Germinal center (tissue), 1 donor: ENCODE results near the gene PRKG1.
A peak's percentile ranks its signal among the peaks of the same experiment; 100 is the strongest.

Experiments used
- DNase-seq: peaks from one replicate; pipeline ENCODE4 v3.0.0; 2012; ENCODE audit warnings: mixed read lengths, low spot score

Gene PRKG1

GRCh38 chr10:51074238-51075028, at the start of gene PRKG1:
Gene PRKG1 (plus strand): TSS chr10:51074487.
- peak; percentile 5 for DNase-seq

- DNase-seq, result no peak
These were observed 45.9 kb upstream of the PRKG1 start for GRCh38 chr10:51028420-51028819.

GRCh38 chr10:51029172-51029641, 45.1 kb upstream of the PRKG1 start:
- DNase-seq, result no peak

- DNase-seq, result no peak
These were observed 43.8 kb upstream of the PRKG1 start for GRCh38 chr10:51030480-51030879.

DNA sequence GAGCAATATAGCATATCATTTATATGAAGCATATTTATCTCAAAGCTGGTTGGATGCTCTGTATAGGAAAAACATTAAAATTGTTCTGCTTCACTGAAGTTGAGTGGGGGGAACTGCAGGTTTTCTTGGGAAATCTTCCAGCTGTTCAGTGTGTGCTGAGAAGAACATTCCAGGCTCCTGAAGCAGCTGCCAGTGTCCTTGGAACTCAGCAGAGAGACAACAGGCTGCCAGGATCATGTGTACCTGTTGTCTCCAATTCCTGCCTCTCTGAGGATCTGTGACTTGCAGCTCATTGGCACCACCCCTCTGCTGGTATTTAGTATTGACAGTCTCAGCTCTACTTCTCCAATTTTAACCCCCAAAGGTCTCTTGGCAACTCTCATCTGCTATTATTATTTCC, 42.3 kb upstream of the PRKG1 start:
- no peak for DNase-seq

DNA sequence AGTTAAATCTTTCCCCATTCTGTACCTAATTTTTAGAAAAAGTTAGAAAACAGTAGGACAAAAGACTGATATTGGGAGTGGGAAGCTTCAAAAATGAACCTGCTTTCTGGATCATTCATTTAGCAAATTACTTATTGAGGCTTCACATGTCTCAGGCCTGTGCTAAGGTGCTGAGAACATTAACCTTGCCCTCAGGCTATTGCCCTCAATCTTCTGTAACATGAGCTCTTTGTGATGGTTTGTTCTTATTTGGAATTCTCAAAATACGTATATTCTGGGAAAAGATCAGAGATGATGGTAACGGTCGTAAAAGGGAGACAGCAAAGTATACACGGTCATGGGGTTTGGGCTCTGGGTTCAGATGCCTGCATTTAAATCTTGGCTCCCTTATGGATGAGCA, 39.5 kb upstream of the PRKG1 start:
- DNase-seq, result no peak

- DNase-seq, result no peak
These were observed 38.9 kb upstream of the PRKG1 start for GRCh38 chr10:51035344-51035743.

- DNase-seq, result no peak
These were observed 28.4 kb upstream of the PRKG1 start for GRCh38 chr10:51045871-51046270.

DNA sequence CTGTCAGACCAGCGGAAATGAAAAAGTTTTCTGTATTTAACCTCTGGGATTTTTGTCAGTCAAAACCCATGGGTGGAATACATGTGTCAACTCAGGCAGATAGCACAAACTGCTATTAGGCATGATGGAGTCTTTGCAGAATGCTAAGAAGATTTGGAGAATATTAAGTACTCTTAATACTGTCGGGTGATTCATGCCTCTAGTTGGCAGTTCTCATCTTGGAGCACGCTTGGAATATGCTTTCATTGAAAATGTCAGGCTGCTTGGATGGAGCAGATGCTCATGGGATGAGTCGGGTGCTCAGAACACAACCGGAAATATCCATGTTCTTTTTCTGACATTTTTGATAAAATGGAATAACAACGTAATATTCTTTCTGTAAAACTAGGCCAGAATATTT, 27.6 kb upstream of the PRKG1 start:
- DNase-seq, result no peak

DNA sequence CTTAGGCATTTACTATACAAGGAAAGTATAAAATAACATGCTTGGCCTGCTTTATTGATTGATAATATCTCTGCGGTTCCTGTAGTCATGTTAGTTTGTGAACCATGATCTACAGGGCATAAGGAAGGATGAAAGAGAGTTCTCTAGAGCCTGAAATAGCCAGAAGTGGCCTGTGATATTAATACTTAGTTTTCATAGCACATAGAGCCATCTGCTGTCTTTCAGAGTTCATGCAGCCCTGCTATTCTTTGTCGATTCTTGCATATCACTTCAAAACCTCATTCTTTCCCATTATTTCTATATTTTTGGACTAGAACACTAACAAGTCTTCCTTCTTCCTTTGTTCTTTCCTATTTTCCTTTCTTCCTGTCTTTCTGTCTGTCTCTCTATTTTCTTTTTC, 26.4 kb upstream of the PRKG1 start:
- no peak for DNase-seq

DNA sequence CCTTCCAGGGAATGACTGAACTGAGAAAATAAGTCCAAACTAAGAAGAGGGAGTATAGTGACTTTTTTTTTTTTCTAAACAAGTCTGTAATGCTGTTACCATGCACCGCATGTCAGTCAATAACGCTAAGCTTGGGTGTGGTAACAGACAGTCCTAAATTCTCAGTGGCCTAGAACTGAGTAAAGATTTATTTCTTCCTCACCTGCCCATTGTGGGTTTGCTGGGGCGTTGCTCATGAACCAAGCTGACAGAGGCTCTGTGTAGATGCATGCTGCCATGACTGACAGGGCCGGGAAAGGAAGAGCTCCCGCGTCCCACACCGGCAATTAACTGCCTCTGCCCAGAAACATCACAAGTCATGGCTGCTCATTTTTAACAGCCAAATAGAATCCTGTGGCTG, 25.5 kb upstream of the PRKG1 start:
- no peak for DNase-seq

GRCh38 chr10:51052163-51052562, 22.1 kb upstream of the PRKG1 start:
- no peak for DNase-seq

- no peak for DNase-seq
These were observed 16.4 kb upstream of the PRKG1 start for GRCh38 chr10:51057925-51058324.

DNA sequence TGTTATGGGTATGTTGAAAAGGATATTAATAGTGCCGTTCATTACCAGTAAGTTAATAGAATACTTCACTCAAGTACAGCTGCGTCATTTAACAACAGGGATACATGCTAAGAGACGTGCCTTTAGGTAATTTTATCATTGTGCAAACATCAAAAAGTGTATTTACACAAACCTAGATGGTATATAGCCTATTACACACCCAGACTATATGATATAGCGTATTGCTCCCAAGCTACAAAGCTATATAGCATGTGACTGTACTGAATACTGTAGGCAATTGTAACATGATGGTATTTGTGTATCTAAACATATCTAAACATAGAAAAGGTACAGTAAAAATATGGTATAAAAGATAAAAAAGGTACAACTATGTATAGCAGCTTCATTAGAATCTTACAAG, 11.1 kb upstream of the PRKG1 start:
- no peak for DNase-seq

- DNase-seq, result no peak
These were observed 10.4 kb upstream of the PRKG1 start for GRCh38 chr10:51063659-51064535.

DNA sequence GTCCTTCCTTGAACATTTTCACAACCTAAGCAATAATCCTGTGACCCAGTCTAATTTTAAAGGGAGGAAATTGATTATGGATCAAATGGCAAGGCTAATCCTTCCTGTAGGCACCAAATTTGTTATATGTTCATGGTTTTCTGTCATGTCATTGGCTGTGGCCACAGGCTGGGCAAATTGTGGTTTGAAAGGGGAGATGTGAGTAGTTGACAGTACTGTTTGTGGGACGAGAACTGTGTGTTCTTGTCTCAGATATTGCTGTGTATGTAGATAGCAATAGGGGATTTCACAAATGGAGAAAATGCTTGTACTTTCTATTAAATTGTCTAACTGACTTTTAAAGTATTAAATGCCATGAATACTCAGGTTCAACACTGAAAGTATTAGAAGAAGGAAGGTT, 8.1 kb upstream of the PRKG1 start:
- no peak for DNase-seq

GRCh38 chr10:51072210-51072609, 2.1 kb upstream of the PRKG1 start:
- DNase-seq, result no peak

DNA sequence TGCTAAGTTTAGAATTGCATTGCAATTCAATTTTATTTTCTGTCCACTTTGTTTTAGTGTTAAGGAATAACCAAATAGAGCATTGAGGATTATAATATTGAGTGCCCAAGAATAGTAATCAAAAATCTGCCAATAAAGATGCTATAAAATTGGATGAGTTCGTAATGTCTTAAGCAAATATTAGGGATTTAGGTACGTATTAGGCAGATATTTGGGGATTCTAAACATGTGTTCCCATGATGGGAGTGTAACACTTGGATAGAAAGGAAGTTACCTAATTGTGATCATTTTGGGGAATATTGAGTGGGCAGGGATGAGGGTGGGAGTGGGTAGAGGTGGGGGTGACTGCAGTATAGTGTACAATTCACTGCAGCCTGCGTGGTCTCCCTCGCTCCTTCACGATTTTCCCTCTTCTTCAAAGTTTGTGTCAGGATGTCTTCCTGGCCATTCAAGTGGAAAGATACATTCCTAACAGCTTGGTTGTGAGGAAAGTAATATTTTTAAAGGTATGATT, 1.3 kb upstream of the PRKG1 start:
- DNase-seq, result no peak

GRCh38 chr10:51073453-51074237, 642 bp upstream of the PRKG1 start:
- peak; percentile 9 for DNase-seq

DNA sequence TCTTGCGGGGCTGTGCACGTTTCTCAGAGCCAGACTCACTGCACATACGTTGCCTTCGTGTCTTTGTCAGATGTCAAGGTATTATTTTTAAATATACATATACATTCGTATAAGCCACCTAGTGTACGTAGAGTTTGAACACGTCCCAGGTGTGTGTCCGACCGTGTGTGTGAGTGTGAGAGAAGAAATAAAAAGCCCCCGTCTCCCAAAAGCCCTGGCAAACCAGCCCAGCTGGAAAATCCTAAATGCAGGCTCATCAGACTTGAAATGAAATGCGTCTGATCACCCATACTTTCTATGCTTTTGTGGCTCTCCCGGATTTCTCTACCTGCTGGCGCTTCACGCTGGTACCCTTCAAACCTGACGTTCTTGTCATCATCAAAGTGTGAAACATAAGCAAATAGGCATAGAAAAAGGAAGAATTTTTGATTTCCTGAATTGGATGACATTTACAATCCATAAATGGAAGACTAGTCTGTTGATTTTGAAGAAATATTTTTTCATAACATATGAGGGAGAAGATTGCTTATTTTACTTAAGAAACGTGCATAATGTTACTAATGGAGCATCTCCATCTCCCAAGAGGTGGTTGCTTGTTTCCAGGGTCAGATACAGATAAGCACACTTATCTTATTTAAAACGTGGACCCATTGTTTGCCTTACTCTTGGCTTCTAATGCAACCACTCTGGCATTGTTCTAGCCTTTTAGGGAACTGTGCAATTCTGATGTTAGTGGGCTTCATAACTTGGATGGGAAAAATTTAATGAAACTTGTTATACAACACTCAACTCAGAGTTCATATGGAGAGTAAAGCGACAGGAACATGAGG, 971 bp downstream of the PRKG1 start:
- no peak for DNase-seq

DNA sequence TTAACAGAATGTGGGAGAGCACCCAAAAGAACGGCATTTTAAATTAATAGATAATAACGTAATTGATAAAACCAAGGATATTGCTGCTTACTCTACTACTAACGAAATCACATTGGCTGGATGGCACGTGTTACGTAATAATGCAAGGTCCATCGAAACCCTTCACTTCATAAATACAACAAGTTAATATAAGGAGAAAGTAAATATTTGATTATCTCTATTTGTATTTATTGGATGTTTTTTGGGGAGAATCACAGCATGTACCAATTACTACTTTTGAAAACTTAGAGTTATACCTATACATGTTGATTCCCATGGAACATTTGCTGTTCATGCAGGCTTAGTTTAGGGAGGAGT, 1.6 kb downstream of the PRKG1 start:
- no peak for DNase-seq
